Skeletal muscle cell (primary cell): Measurements from ENCODE around the gene BABAM2.
"Not testable (repeated sequence)": the region's sequence is repeated elsewhere in the genome, so short reads cannot be mapped to it uniquely, and the experiment has no call there.

Experiments used
- DNase-seq: peaks from one replicate; pipeline ENCODE4 v3.0.0-alpha.2; 2010; ENCODE audit warnings: low read depth
- H3K4me3 ChIP-seq: 2 replicates; pipeline ENCODE4 v1.5.1; 2011; ENCODE audit warnings: low read depth, mild to moderate bottlenecking, control low read depth, low read length, moderate library complexity

Gene BABAM2

DNA sequence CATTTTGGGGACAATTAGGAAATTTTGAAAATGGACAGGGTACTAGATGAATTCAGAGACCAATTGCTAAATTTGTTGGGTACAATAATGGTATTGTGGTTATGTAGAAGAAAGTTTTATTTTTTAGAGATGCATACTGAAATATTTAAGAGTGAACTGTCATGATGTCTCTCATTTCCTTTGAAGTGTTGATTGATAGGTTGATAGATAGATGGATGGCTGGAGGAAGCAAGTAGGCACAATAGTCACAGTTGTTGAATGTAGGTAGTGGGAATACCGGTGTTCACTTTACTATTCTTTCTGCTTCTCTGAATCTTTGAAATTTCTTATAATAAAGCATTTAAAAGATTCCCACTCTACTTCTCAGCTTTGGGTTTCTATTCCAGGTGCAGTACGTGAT is 350.4 kb downstream of the BABAM2 start:
- no peak overlapping the region for H3K4me3 ChIP-seq
- no peak for DNase-seq

GRCh38 chr2:28247290-28247689 is 356.8 kb downstream of the BABAM2 start:
- DNase-seq: no peak
- no peak overlapping the region for H3K4me3 ChIP-seq

- DNase-seq: no peak
- H3K4me3 ChIP-seq: no peak overlapping the region
These were observed 357.2 kb downstream of the BABAM2 start for GRCh38 chr2:28247734-28248133.

GRCh38 chr2:28248511-28248910 is 358.0 kb downstream of the BABAM2 start:
- H3K4me3 ChIP-seq: no peak overlapping the region
- DNase-seq: no peak

- no peak overlapping the region for H3K4me3 ChIP-seq
- no peak for DNase-seq
These were observed 359.5 kb downstream of the BABAM2 start for GRCh38 chr2:28250006-28250405.

DNA sequence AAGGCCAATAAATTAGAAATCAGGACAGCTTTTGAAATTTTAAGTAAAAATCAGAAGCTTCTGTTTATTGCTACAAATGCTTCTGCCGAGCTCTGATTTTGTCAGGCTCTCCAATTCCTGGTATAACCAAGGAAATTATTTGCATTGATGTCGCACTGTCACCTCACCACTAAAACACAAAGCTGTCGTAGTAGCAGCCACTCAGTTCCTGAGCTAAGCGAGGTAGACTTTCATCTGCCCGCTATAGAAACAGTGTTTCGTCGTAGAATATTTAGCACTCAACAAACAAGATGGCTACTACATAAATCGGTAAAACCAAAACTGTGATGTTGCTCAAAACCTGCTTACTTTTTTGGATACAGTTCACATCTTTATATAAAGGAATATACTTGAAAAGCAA is 360.8 kb downstream of the BABAM2 start:
- no peak overlapping the region for H3K4me3 ChIP-seq
- no peak for DNase-seq

GRCh38 chr2:28252311-28252710 is 361.8 kb downstream of the BABAM2 start:
- H3K4me3 ChIP-seq: no peak overlapping the region
- no peak for DNase-seq

- DNase-seq: no peak
- no peak overlapping the region for H3K4me3 ChIP-seq
These were observed 363.0 kb downstream of the BABAM2 start for GRCh38 chr2:28253543-28253942.

DNA sequence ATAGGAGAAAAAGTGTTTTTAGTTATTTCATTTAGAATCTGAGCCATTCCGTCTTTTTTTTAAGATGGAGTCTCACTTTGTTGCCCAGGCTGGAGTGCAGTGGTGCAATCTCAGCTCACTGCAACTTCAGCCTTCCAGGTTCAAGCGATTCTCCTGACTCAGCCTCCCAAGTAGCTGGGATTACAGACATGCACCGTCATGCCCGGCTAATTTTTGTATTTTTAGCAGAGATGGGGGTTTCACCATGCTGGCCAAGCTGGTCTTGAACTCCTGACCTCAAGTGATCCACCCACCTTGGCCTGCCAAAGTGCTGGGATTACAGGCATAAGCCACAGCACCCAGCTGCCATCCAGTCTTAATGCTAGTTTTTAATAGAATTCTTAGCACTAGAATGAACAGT is 364.7 kb downstream of the BABAM2 start:
- H3K4me3 ChIP-seq, DNase-seq: not testable (repeated sequence)

- no peak for DNase-seq
- H3K4me3 ChIP-seq: no peak overlapping the region
These were observed 366.7 kb downstream of the BABAM2 start for GRCh38 chr2:28257182-28257581.

- DNase-seq, H3K4me3 ChIP-seq: not testable (repeated sequence)
These were observed 368.7 kb downstream of the BABAM2 start for GRCh38 chr2:28259226-28259625.

DNA sequence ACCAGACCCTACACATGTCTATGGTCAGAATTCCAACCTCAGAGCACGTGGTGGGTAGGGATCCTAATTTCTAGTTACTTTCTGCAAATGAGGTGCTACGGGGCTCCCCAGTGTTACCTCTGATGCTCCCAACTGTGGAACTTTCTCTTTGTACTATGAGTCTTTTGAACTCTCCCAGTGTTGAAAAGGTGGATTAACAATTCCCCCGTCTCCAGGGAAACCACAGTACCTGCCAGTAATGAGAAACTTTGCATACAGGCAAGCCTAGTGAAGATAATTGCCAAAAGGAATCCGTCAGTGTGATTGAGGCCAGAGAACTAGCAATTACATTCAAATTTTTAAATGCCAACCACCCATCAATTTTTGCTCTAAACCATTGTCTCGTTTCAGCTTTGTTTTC is 373.2 kb downstream of the BABAM2 start:
- DNase-seq: no peak
- no peak overlapping the region for H3K4me3 ChIP-seq

GRCh38 chr2:28267282-28267681 is 376.8 kb downstream of the BABAM2 start:
- DNase-seq: no peak
- H3K4me3 ChIP-seq: no peak overlapping the region

DNA sequence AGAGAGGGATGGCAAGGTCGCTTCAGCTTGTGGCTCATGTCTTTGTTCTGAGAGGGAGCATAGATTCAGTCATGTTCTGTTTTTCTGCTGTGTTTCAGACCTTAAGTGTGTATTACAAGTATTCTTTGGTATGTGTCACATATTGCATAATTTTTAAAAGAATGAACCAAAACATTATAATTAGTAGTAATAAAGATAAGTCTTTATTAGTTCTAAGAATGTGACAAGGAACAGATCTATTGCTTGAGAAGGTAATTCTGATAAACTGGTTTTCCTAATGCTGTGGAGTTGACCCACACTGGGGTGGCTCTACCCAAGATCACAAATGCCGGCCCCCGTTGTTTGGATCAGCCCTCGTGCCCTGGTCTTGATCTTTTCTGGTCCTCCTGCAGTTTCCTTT is 377.9 kb downstream of the BABAM2 start:
- no peak for DNase-seq
- no peak overlapping the region for H3K4me3 ChIP-seq

- no peak overlapping the region for H3K4me3 ChIP-seq
- DNase-seq: no peak
These were observed 378.7 kb downstream of the BABAM2 start for GRCh38 chr2:28269019-28269784.

DNA sequence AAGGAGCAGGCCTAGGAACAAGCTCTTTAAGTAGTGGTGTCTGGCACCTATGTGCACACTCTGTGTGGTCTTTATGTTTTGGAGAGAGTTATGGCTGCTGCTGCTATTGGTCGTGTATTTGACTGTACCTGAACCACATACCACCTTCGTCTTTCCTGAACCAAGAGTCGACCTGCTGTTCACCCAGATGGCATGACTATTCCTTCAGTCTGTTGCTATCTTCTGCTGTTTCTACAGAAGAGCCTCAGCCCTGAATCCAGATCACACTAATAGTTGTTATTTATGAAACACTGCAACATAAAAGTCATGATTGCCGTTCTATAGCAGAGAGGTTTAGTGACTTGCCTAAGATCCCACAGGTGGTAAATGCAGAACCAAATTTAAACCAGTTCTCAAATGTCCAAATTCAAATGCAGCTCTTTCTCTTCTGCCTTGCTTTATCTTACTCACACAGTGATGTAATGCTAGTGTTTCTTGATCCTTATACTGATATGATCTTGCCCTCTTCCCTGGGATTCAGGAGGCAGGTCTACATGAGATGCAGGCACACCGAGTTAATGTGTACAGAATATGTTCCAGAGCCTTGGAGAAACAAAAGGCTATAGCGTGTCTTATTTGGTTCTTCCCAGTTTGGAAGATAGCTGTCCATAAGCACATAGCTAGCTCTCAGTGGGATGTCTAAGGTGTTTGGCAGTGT is 380.1 kb downstream of the BABAM2 start:
- H3K4me3 ChIP-seq: no peak overlapping the region
- no peak for DNase-seq

DNA sequence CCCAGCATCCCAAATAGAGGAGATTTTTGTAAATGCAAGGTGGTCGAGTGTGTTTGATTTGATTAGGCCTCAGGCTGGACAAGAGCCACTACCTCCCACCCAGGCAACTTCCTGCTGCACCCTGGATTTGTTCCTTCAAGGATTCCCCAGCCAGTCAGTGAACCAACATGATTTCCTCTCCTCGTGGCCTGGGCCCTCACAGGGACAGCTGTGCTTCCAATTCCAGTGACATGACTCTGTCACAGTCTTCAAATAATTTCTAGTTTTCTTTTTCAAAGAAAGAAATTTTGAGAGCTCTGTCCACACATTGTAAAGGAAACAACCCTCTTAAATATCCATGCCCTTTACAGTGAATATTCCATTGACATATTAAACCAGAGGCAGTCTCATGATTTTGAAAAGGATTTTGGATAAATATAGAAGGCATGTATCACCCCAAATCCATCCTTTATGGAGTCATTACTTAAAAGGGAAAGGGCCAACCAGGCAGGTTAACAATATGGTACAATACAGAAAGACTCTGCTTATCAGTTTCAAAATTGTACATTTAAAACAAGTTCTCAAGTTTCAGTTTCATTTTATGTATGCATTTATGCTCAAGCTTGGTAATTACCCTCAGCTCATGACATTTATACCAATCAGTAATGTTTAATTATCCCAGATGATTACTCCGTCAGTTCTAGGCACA is 380.8 kb downstream of the BABAM2 start:
- no peak for DNase-seq
- no peak overlapping the region for H3K4me3 ChIP-seq

DNA sequence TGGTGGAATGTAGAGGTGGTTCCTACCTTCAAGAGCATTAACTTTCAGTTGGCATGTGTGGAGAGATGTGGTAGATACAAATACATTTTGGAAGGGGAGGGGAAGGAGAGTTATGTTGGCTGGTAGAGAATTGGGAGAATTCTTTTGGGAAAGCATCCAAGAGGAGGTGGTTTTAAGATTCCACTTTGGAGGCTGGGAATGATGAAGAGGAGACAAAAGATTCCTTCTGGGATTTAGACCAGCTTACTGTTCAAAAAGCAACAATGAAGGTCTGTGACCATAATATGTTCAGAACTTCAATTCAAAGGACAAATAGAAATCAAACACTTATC is 381.4 kb downstream of the BABAM2 start:
- no peak for DNase-seq

DNA sequence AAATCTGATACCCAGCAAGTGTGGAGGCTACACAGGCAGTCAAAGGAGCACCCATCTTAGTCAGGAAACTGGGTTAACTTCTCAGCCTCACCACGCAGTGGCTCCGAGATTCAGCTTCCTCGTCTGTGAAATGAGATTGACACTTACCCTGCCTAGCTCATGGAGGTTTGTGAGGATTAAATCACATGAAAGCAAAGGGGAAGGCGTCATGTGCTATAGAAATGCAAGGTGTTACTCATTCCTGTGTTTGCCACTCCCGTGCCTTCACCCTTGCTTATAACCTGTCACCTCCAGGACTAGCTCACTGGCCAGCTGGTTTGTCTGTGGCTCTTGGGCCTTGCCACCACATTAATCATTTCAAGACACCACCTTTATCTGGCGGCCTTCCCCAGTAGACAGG is 383.2 kb downstream of the BABAM2 start:
- H3K4me3 ChIP-seq: no peak overlapping the region
- no peak for DNase-seq

More for the DNA sequence above, 381.4 kb downstream of the BABAM2 start:
- no peak overlapping the region for H3K4me3 ChIP-seq

DNA sequence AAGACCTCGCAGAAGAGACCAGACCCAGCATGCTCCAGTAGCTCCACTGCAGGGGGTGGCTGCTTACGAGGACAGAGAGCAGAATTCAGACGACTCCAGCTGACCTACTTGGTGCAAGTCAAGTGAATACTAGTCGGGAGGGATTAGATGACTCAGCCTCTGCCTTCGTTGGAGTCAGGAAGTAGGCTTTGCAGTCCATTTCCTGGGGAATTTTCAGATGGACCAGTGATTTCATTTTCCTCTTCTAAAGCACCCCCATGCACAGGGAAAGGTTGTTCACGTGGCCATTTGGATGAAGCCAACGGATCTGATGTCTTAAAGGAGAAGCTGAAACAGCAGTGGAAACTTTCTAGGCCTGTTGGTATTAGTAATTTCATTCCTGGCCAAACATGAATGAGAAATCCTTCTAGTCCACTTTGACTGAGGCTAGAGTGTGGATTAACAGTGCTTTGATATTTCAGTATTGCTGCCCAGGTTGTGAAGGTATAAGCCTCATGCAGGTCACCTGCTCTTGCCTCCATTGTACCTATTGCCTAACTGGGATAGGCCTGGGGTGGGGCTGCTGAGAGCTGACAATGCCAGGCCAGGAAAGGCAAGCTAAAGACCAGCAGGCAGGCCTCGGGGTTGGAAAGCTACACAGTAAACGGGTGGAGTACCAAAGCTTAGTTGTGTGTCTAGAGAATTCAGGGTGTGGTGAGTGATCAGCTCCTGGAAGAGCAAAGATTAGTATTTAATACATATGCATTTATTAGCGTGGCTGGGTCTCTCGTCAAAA is 384.6 kb downstream of the BABAM2 start:
- H3K4me3 ChIP-seq: no peak overlapping the region

More for the DNA sequence above, 384.6 kb downstream of the BABAM2 start:
- peak; percentile 91 for DNase-seq
